OCI-M2 (cell line): ENCODE measurements around the gene GPRC5B.

ENCODE experiments used
- DNase-seq: peaks from one replicate; lab custom pipeline; 2025; ENCODE audit not compliant: unreplicated experiment; lab: John Stamatoyannopoulos, UW

GPRC5B gene

GRCh38 chr16:19850131-19850817 lies 34.4 kb downstream of the GPRC5B start:
- DNase-seq, result no peak

- DNase-seq, result no peak
Measured at GRCh38 chr16:19848756-19849155, 35.9 kb downstream of the GPRC5B start.

- no peak for DNase-seq
Measured at GRCh38 chr16:19846436-19846835, 38.2 kb downstream of the GPRC5B start.

- DNase-seq, result no peak
Measured at GRCh38 chr16:19844945-19845641, 39.6 kb downstream of the GPRC5B start.

GRCh38 chr16:19843371-19843770 lies 41.3 kb downstream of the GPRC5B start:
- peak; percentile 8 for DNase-seq

GRCh38 chr16:19842426-19843157 lies 42.1 kb downstream of the GPRC5B start:
- DNase-seq, result no peak

GRCh38 chr16:19841184-19841583 lies 43.5 kb downstream of the GPRC5B start:
- no peak for DNase-seq

- no peak for DNase-seq
Measured at GRCh38 chr16:19840524-19841110, 44.0 kb downstream of the GPRC5B start.

- no peak for DNase-seq
Measured at GRCh38 chr16:19837984-19838707, 46.5 kb downstream of the GPRC5B start.

- no peak for DNase-seq
Measured at GRCh38 chr16:19837331-19837980, 47.2 kb downstream of the GPRC5B start.

- no peak for DNase-seq
Measured at GRCh38 chr16:19835968-19836421, 48.7 kb downstream of the GPRC5B start.

- no peak for DNase-seq
Measured at GRCh38 chr16:19835196-19835595, 49.5 kb downstream of the GPRC5B start.

GRCh38 chr16:19833581-19833980 lies 51.1 kb downstream of the GPRC5B start:
- no peak for DNase-seq

GRCh38 chr16:19833176-19833575 lies 51.5 kb downstream of the GPRC5B start:
- no peak for DNase-seq

- DNase-seq, result peak; percentile 11
Measured at GRCh38 chr16:19831678-19832077, 53.0 kb downstream of the GPRC5B start.

GRCh38 chr16:19830902-19831560 lies 53.6 kb downstream of the GPRC5B start:
- DNase-seq, result no peak

- DNase-seq, result no peak
Measured at GRCh38 chr16:19829844-19830692, 54.6 kb downstream of the GPRC5B start.

GRCh38 chr16:19824216-19824615 lies 60.4 kb downstream of the GPRC5B start:
- no peak for DNase-seq

GRCh38 chr16:19823322-19823721 lies 61.3 kb downstream of the GPRC5B start:
- DNase-seq, result no peak
